GM19023 (cell line): ENCODE measurements around the gene INPP5K.
A peak's percentile ranks its signal among the peaks of the same experiment; 100 is the strongest.
"Not testable (repeated sequence)": the region's sequence is repeated elsewhere in the genome, so short reads cannot be mapped to it uniquely, and the experiment has no call there.

Experiments
- ATAC-seq: cut with Tn5 transposase; IDR thresholded peaks from one replicate; pipeline ENCODE4 v1.9.1; 2021; ENCODE audit warnings: mild to moderate bottlenecking, moderate library complexity; ENCODE audit not compliant: unreplicated experiment

Gene INPP5K

GRCh38 chr17:1469231-1469852 is 47.1 kb downstream of the INPP5K start:
- ATAC-seq: no peak

- ATAC-seq: no peak
Observed at GRCh38 chr17:1467898-1468492, 48.4 kb downstream of the INPP5K start.

- no peak for ATAC-seq
Observed at GRCh38 chr17:1467258-1467657, 49.2 kb downstream of the INPP5K start.

- ATAC-seq: no peak
Observed at GRCh38 chr17:1464186-1464585, 52.2 kb downstream of the INPP5K start.

GRCh38 chr17:1462164-1463112 is 54.0 kb downstream of the INPP5K start:
- no peak for ATAC-seq

- no peak for ATAC-seq
Observed at GRCh38 chr17:1461198-1461944, 55.0 kb downstream of the INPP5K start.

GRCh38 chr17:1460233-1460632 is 56.2 kb downstream of the INPP5K start:
- ATAC-seq: no peak

- ATAC-seq: peak; percentile 81
Observed at GRCh38 chr17:1455797-1456599, 60.4 kb downstream of the INPP5K start, which contains the start of gene CRK. TSS of gene CRK (minus strand) at chr17:1456232. CDS start at chr17:1456117, 115 bp downstream.

- peak; percentile 41 for ATAC-seq
Observed at GRCh38 chr17:1455291-1455796, 61.1 kb downstream of the INPP5K start.

- no peak for ATAC-seq
Observed at GRCh38 chr17:1454541-1454940, 61.9 kb downstream of the INPP5K start.

- not testable (repeated sequence) for ATAC-seq
Observed at GRCh38 chr17:1453694-1454093, 62.7 kb downstream of the INPP5K start.

- ATAC-seq: no peak
Observed at GRCh38 chr17:1452836-1453235, 63.6 kb downstream of the INPP5K start.

- ATAC-seq: not testable (repeated sequence)
Observed at GRCh38 chr17:1450261-1450660, 66.2 kb downstream of the INPP5K start.

GRCh38 chr17:1449412-1449967 is 66.9 kb downstream of the INPP5K start:
- ATAC-seq: no peak

- ATAC-seq: no peak
Observed at GRCh38 chr17:1447052-1447451, 69.4 kb downstream of the INPP5K start.

- ATAC-seq: no peak
Observed at GRCh38 chr17:1446201-1446600, 70.2 kb downstream of the INPP5K start.

GRCh38 chr17:1445695-1446094 is 70.7 kb downstream of the INPP5K start:
- not testable (repeated sequence) for ATAC-seq
